H1 (cell line): ENCODE data around the gene RGL2. TPM values are rescaled to one million over a fixed set of nuclear protein-coding genes. Genes with fewer than 3 reads are reported as not detected.

Source experiments
- CTCF ChIA-PET: fragments of 300-600 bp; sonication (Branson Sonifier 250); formaldehyde crosslinking; loops from one replicate; lab custom pipeline; 2021; ENCODE audit not compliant: partially characterized antibody; lab: Charles Lee
- POLR2A ChIA-PET: fragments of 300-600 bp; sonication (Branson Sonifier 250); formaldehyde crosslinking; loops from one replicate; lab custom pipeline; 2021; ENCODE audit warnings: inconsistent platforms; ENCODE audit not compliant: partially characterized antibody; lab: Charles Lee
- DNase-seq, 2 experiments: peaks; one replicate each; pipeline versions ENCODE4 v3.0.0 to v3.0.0-alpha.2; 2010 to 2022; ENCODE audit warnings: low spot score in 2 of 2, low read depth in 1 of 2, mixed read lengths in 1 of 2
- FAIRE-seq: peaks from 2 replicates; lab custom pipeline; 2011; peaks lifted over from hg19 to GRCh38; lab: Jason Lieb, UNC
- H2AFZ ChIP-seq: 2 replicates; pipeline ENCODE4 v1.8.1; 2012; ENCODE audit warnings: low read length, inconsistent platforms
- H2AK5ac ChIP-seq: 2 replicates; pipeline ENCODE4 v1.6.1; 2013; ENCODE audit warnings: low read depth, low read length
- H2BK120ac ChIP-seq: replicated peaks from 2 replicates; pipeline ENCODE3; 2013; ENCODE audit warnings: low read depth, low read length, inconsistent platforms
- H2BK12ac ChIP-seq: 2 replicates; pipeline ENCODE4 v1.6.1; 2013; ENCODE audit warnings: low read depth, low read length
- H2BK15ac ChIP-seq: 2 replicates; pipeline ENCODE4 v1.6.1; 2013; ENCODE audit warnings: low read length
- H2BK20ac ChIP-seq: 2 replicates; pipeline ENCODE4 v1.6.1; 2013; ENCODE audit warnings: low read length
- H2BK5ac ChIP-seq: 2 replicates; pipeline ENCODE4 v1.6.1; 2013; ENCODE audit warnings: low read depth, low read length
- H3K14ac ChIP-seq: 2 replicates; pipeline ENCODE4 v1.6.1; 2013; ENCODE audit warnings: inconsistent platforms; ENCODE audit not compliant: insufficient read length
- H3K18ac ChIP-seq: 2 replicates; pipeline ENCODE4 v1.6.1; 2013; ENCODE audit warnings: low read length; ENCODE audit errors: extremely low read depth
- H3K23ac ChIP-seq: 2 replicates; pipeline ENCODE4 v1.6.1; 2013; ENCODE audit warnings: inconsistent platforms; ENCODE audit not compliant: insufficient read length
- H3K23me2 ChIP-seq: 2 replicates; pipeline ENCODE4 v1.6.1; 2013; ENCODE audit warnings: low read depth, low read length
- H3K27ac ChIP-seq: 2 replicates; pipeline ENCODE4 v1.6.1; 2011; ENCODE audit warnings: low read depth, low read length, inconsistent platforms
- H3K27me3 ChIP-seq, 4 experiments: replicated peaks in 1 of 4; 1 replicate in 1 of 4; 2 replicates in 3 of 4; pipeline versions ENCODE4 v1.6.1 to v1.8.1; 2011 to 2013; ENCODE audit warnings: low read length in 3 of 4, mild to moderate bottlenecking in 3 of 4, inconsistent platforms in 2 of 4, mixed read lengths in 2 of 4, moderate library complexity in 1 of 4; ENCODE audit not compliant: control insufficient read depth in 3 of 4, insufficient read depth in 3 of 4; ENCODE audit errors: extremely low read depth in 1 of 4
- H3K36me3 ChIP-seq, 4 experiments: 2 replicates each; pipeline versions ENCODE4 v1.6.1 to v1.8.1; 2011 to 2013; ENCODE audit warnings: mild to moderate bottlenecking in 4 of 4, low read length in 3 of 4, moderate library complexity in 2 of 4, control low read depth in 1 of 4, inconsistent platforms in 1 of 4; ENCODE audit not compliant: insufficient read depth in 4 of 4, control insufficient read depth in 2 of 4
- H3K4ac ChIP-seq: replicated peaks from 2 replicates; pipeline ENCODE3; 2013; ENCODE audit warnings: low read length, low read depth, mixed read lengths, inconsistent platforms; ENCODE audit not compliant: insufficient read length
- H3K4me1 ChIP-seq, 4 experiments: replicated peaks in 1 of 4; 1 replicate in 1 of 4; 2 replicates in 3 of 4; pipeline versions ENCODE4 v1.6.1 to v1.8.1; 2011 to 2013; ENCODE audit warnings: low read length in 3 of 4, inconsistent platforms in 2 of 4, mixed read lengths in 1 of 4; ENCODE audit not compliant: insufficient read depth in 4 of 4, control insufficient read depth in 3 of 4
- H3K4me2 ChIP-seq, 2 experiments: 2 replicates each; pipeline versions ENCODE4 v1.6.1 to v1.8.1; 2011 to 2013; ENCODE audit warnings: low read depth in 2 of 2, low read length in 2 of 2, control low read depth in 1 of 2, inconsistent platforms in 1 of 2, mild to moderate bottlenecking in 1 of 2; ENCODE audit not compliant: insufficient read depth in 1 of 2
- H3K4me3 ChIP-seq, 4 experiments: fragments of 200-600, 300-600 bp in 1 of 4; sonication (generic), shearing (Covaris generic), sonication (Bioruptor Twin) in 1 of 4; 2 replicates each; pipeline versions ENCODE4 v1.5.1 to v1.8.1; 2011 to 2016; ENCODE audit warnings: low read length in 4 of 4, low read depth in 3 of 4, control low read depth in 2 of 4, inconsistent platforms in 2 of 4, mild to moderate bottlenecking in 2 of 4, mixed read lengths in 1 of 4, moderate library complexity in 1 of 4; ENCODE audit not compliant: insufficient read depth in 2 of 4; ENCODE audit errors: extremely low read depth in 1 of 4
- H3K56ac ChIP-seq: replicated peaks from 2 replicates; pipeline ENCODE3; 2013; ENCODE audit warnings: low read depth, mild to moderate bottlenecking, mixed read lengths, low read length, inconsistent platforms; ENCODE audit not compliant: insufficient read length
- H3K79me1 ChIP-seq: 2 replicates; pipeline ENCODE4 v1.6.1; 2013; ENCODE audit warnings: low read depth, low read length, control low read depth
- H3K79me2 ChIP-seq, 2 experiments: 2 replicates each; pipeline versions ENCODE4 v1.6.1 to v1.8.1; 2012 to 2013; ENCODE audit warnings: low read length in 2 of 2, mild to moderate bottlenecking in 2 of 2, inconsistent platforms in 1 of 2; ENCODE audit not compliant: insufficient read depth in 2 of 2, control insufficient read depth in 1 of 2
- H3K9ac ChIP-seq, 4 experiments: replicated peaks in 1 of 4; 1 replicate in 1 of 4; 2 replicates in 3 of 4; pipeline versions ENCODE4 v1.6.1 to v1.8.1; 2011 to 2013; ENCODE audit warnings: low read depth in 3 of 4, low read length in 3 of 4, control low read depth in 2 of 4, mild to moderate bottlenecking in 2 of 4, moderate library complexity in 2 of 4, inconsistent platforms in 1 of 4; ENCODE audit errors: extremely low read depth in 1 of 4
- H3K9me3 ChIP-seq, 2 experiments: 2 replicates each; pipeline versions ENCODE4 v1.6.1 to v1.8.1; 2012 to 2013; ENCODE audit warnings: mild to moderate bottlenecking in 2 of 2, moderate library complexity in 2 of 2, control low read depth in 1 of 2, inconsistent platforms in 1 of 2, low read depth in 1 of 2, low read length in 1 of 2, mixed read lengths in 1 of 2; ENCODE audit not compliant: insufficient read depth in 2 of 2
- H4K20me1 ChIP-seq, 2 experiments: replicated peaks in 1 of 2; 2 replicates each; pipeline versions ENCODE3 to v1.8.1; 2011 to 2013; ENCODE audit warnings: inconsistent platforms in 2 of 2, low read length in 2 of 2, mild to moderate bottlenecking in 1 of 2; ENCODE audit not compliant: insufficient read depth in 2 of 2, control insufficient read depth in 1 of 2
- H4K5ac ChIP-seq: 2 replicates; pipeline ENCODE4 v1.6.1; 2013; ENCODE audit warnings: low read length, low read depth, mixed read lengths, inconsistent platforms; ENCODE audit not compliant: insufficient read length
- H4K8ac ChIP-seq: 2 replicates; pipeline ENCODE4 v1.8.0; 2013; ENCODE audit warnings: mild to moderate bottlenecking, moderate library complexity, low read length, inconsistent platforms; ENCODE audit not compliant: insufficient read depth; ENCODE audit errors: extremely low read depth
- H4K91ac ChIP-seq: replicated peaks from 2 replicates; pipeline ENCODE3; 2013; ENCODE audit warnings: low read length, mixed read lengths, inconsistent platforms; ENCODE audit not compliant: insufficient read length
- ASH2L ChIP-seq: fragments of 200-600, 300-600 bp; sonication (generic); IDR thresholded peaks from one replicate; pipeline ENCODE4 v1.7.1; 2017; ENCODE audit warnings: low read length
- BACH1 ChIP-seq: IDR thresholded peaks from 2 replicates; pipeline ENCODE4 v1.6.1; 2012; ENCODE audit warnings: low read length, improper control_type of control experiment
- BCL11A ChIP-seq, 2 experiments: IDR thresholded peaks; one replicate each; pipeline ENCODE4 v1.6.1; 2011; ENCODE audit warnings: low read depth in 2 of 2, low read length in 2 of 2, mild to moderate bottlenecking in 2 of 2
- BRCA1 ChIP-seq: IDR thresholded peaks from 2 replicates; pipeline ENCODE4 v1.6.1; 2012; ENCODE audit warnings: low read depth, low read length, improper control_type of control experiment
- JUND ChIP-seq: IDR thresholded peaks from 2 replicates; pipeline ENCODE4 v1.6.1; 2011; ENCODE audit warnings: mild to moderate bottlenecking, improper control_type of control experiment, low read length
- MAFK ChIP-seq: IDR thresholded peaks from 2 replicates; pipeline ENCODE4 v1.6.1; 2012; ENCODE audit warnings: low read depth, mild to moderate bottlenecking, improper control_type of control experiment, low read length
- NANOG ChIP-seq: IDR thresholded peaks from 2 replicates; pipeline ENCODE4 v1.6.1; 2011; ENCODE audit warnings: low read length, low read depth, mild to moderate bottlenecking, inconsistent platforms; ENCODE audit not compliant: insufficient read depth, poor library complexity, severe bottlenecking
- PHF8 ChIP-seq: fragments of 200-600 bp; sonication (generic); conservative IDR thresholded peaks from 2 replicates; pipeline ENCODE4 v1.7.1; 2012; ENCODE audit warnings: low read depth, mild to moderate bottlenecking, inconsistent platforms, low read length, moderate library complexity
- POLR2A ChIP-seq, 2 experiments: IDR thresholded peaks; 1 replicate in 1 of 2; 2 replicates in 1 of 2; pipeline ENCODE4 v1.6.1; 2011; ENCODE audit warnings: low read depth in 2 of 2, low read length in 2 of 2, mild to moderate bottlenecking in 2 of 2; ENCODE audit errors: control extremely low read depth in 1 of 2
- RFX5 ChIP-seq: IDR thresholded peaks from 2 replicates; pipeline ENCODE4 v1.6.1; 2011; ENCODE audit warnings: low read depth, low read length, improper control_type of control experiment, borderline replicate concordance
- RNF2 ChIP-seq: fragments of 200-900, 300-1000 bp; sonication (generic); IDR thresholded peaks from 2 replicates; pipeline ENCODE4 v1.7.1; 2016; ENCODE audit warnings: borderline replicate concordance, low read depth, mild to moderate bottlenecking, antibody characterized with exemption, low read length; ENCODE audit not compliant: poor library complexity, severe bottlenecking; ENCODE audit errors: missing control alignments
- RXRA ChIP-seq: IDR thresholded peaks from 2 replicates; pipeline ENCODE4 v1.6.1; 2011; ENCODE audit warnings: low read depth, mild to moderate bottlenecking, low read length, moderate library complexity; ENCODE audit not compliant: insufficient read depth
- SP1 ChIP-seq: IDR thresholded peaks from 2 replicates; pipeline ENCODE4 v1.6.1; 2011; ENCODE audit warnings: low read depth, low read length
- TEAD4 ChIP-seq: IDR thresholded peaks from 2 replicates; pipeline ENCODE4 v1.6.1; 2012; ENCODE audit warnings: low read depth, low read length, inconsistent platforms, mixed read lengths
- ZNF274 ChIP-seq: IDR thresholded peaks from 2 replicates; pipeline ENCODE4 v1.7.0; 2012; ENCODE audit warnings: low read length, borderline replicate concordance; ENCODE audit errors: extremely low read depth
- WGBS, 2 experiments: shearing (Covaris generic) in 1 of 2; methylation state at CpG; one replicate each; pipeline versions ENCODE4 v1.1.6 to v1.1.7; 2013 to 2015; ENCODE audit warnings: low lambda C conversion rate in 2 of 2, mixed read lengths in 2 of 2, inconsistent platforms in 1 of 2, low coverage in 1 of 2, missing lambda C conversion rate in 1 of 2; ENCODE audit not compliant: insufficient replicate concordance in 2 of 2, insufficient coverage in 1 of 2, insufficient read length in 1 of 2; ENCODE audit errors: extremely low coverage in 1 of 2, missing lambda C conversion rate in 1 of 2; 5-methylcytosine and 5-hydroxymethylcytosine counted together
- polyA plus RNA-seq, 7 experiments: library from polyadenylated mRNA; depleted of rRNA in 3 of 7; stranded (reverse) in 5 of 7; unstranded in 2 of 7; fragments of >200 nt in 5 of 7; fragments of 200-250 nt in 2 of 7; gene quantifications; 1 replicate in 5 of 7; 2 replicates in 1 of 7; 4 replicates in 1 of 7; pipeline versions ENCODE4 v1.2.1 to v1.2.3, GENCODE V29; 2011 to 2013; ENCODE audit warnings: missing spikeins in 2 of 7, mixed read lengths in 2 of 7
- total RNA-seq: library from RNA; stranded (reverse); fragmentation: NEBNext Ultra II Directional; extraction: Animal tissue kit (Norgen Biotek cat#: 25700); gene quantifications from 2 replicates; pipeline ENCODE4 v1.2.1, GENCODE V29; 2021

The RGL2 gene
- total and polyA plus RNA-seq, 2 of the 8 experiments (the other 6 are each of a cell fraction or from before 2014, with no cell fraction given): 58.1 to 80.3 TPM

DNA sequence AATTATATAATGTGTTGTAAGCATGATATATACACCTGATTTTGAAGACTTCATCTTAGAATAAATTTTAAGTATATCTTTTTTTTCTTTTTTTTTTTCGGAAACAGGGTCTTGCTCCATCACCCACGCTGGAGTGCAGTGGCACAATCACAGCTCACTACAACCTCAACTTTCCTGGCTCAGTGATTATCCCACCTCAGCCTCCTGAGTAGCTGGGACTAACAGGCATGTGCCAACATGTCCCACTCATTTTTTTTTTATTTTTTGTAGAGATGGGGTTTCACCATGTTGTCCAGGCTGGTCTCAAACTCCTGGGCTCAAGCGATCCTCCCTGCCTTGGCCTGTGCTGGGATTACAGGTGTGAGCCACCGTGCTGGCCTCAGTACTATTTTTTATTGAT, 44.2 kb downstream of the RGL2 start:
- 100% methylated on average over 4 of the region's 4 CpGs; no CpG with 5 or more reads in 1 of the 2 experiments for WGBS, 2 experiments
- Histone ChIP-seq H3K23ac (no peak overlapping the region), H2AFZ (no peak overlapping the region), H4K91ac (no peak overlapping the region), H3K36me3 (peaks cover 0 to 3% (median under 1%) of the 10 kb centered on the region in 4 experiments; a peak in 2 of 8 replicates), H4K20me1 (no peaks in the 10 kb centered on the region), H2BK20ac (no peak overlapping the region), H4K8ac (no peak overlapping the region), H3K27ac (no peak overlapping the region), H3K9ac (no peak overlapping the region), H3K4me2 (no peak overlapping the region), H3K79me2 (no peaks in the 10 kb centered on the region), H3K4me3 (no peak overlapping the region), H3K27me3 (no peaks in the 10 kb centered on the region), H3K14ac (no peak overlapping the region), H3K18ac (no peak overlapping the region), H3K4me1 (peaks cover 0 to 4% (median 2%) of the 10 kb centered on the region in 4 experiments; a peak in 1 of 7 replicates), H3K79me1 (no peaks in the 10 kb centered on the region), H2AK5ac (no peak overlapping the region), H3K23me2 (peaks cover 3% of the 10 kb centered on the region; the same call in 1 of the 2 replicates), H3K9me3 (0 out of 4 replicates have a peak, but pooled peaks cover 0 to 2% of the 10 kb centered on the region in 2 experiments), H2BK12ac (no peak overlapping the region), H2BK15ac (no peak overlapping the region), H3K4ac (no peak overlapping the region), H3K56ac (no peak overlapping the region), H2BK120ac (no peak overlapping the region), H2BK5ac (no peak overlapping the region), H4K5ac (no peak overlapping the region)
- CTCF ChIA-PET: interaction anchor here (0.7 to 1.3 kb wide), 4 partner anchors 9 to 182 kb away, joined by 3 read pairs; no protein-coding TSS in a partner anchor
- POLR2A ChIA-PET: interaction anchor here (1.0 to 3.9 kb wide), 7 partner anchors 8 to 283 kb away, joined by 3 to 25 read pairs (median 4); partner anchors contain the start of genes B3GALT4, RPS18 and VPS52
- no peak for FAIRE-seq
- no peak for DNase-seq
- TF ChIP-seq ZNF274 (no peak), RNF2 (no peak), POLR2A (IDR thresholded peaks at IDR 0.05; ENCODE audit: control extremely low read depth in 1 of 2, low read depth in 2 of 2, low read length in 2 of 2) (no peak), MAFK (no peak), RXRA (no peak), JUND (no peak), RFX5 (no peak), NANOG (no peak), BACH1 (no peak), BRCA1 (no peak), PHF8 (no peak), BCL11A (IDR thresholded peaks at IDR 0.05; ENCODE audit: low read depth in 2 of 2, low read length in 2 of 2) (no peak), TEAD4 (no peak), SP1 (no peak), ASH2L (no peak)
